ENCODE data around the gene TBX21. TPM values are rescaled to one million over a fixed set of nuclear protein-coding genes. Genes with fewer than 3 reads are reported as not detected.
A peak's percentile ranks its signal among the peaks of the same experiment; 100 is the strongest.

The TBX21 gene
- total RNA-seq, 1 experiment from 2014 or later: not detected

GRCh38 chr17:47696717-47697642 is 36.1 kb upstream of the TBX21 start:
- CTCF ChIA-PET: interaction anchor here (0.8 to 1.0 kb wide), 3 partner anchors 10 to 36 kb away, joined by 3 to 4 read pairs (median 3); partner anchors contain the start of gene TBX21
- H3K27ac Mint-ChIP-seq (ENCODE audit: unreplicated experiment): no peak overlapping the region
- BruUV-seq (replicated peaks): no TSS peak
- H3K4me3 Mint-ChIP-seq (ENCODE audit: low read depth, unreplicated experiment): no peak overlapping the region
- no peak for DNase-seq
- no peak for TF ChIP-seq CTCF (IDR thresholded peaks at IDR 0.05; ENCODE audit: unreplicated experiment)
- no peaks in the 10 kb centered on the region for H3K9me3 Mint-ChIP-seq (ENCODE audit: low read depth, unreplicated experiment)
- peaks cover 33% of the 10 kb centered on the region for H3K36me3 Mint-ChIP-seq (ENCODE audit: insufficient read depth, unreplicated experiment)
- peaks cover 61% of the 10 kb centered on the region for H3K27me3 Mint-ChIP-seq (ENCODE audit: unreplicated experiment)
- H3K4me1 Mint-ChIP-seq (ENCODE audit: low read depth, unreplicated experiment): peaks cover 26% of the 10 kb centered on the region
- intact Hi-C loops (cut with micrococcal nuclease; ENCODE audit: unreplicated experiment): no loop called here

GRCh38 chr17:47697906-47698711 is 34.9 kb upstream of the TBX21 start:
- H3K27ac Mint-ChIP-seq (ENCODE audit: unreplicated experiment): no peak overlapping the region
- no peak for DNase-seq
- CTCF ChIA-PET: interaction anchor here (0.7 to 1.0 kb wide), 4 partner anchors 11 to 332 kb away, joined by 3 to 4 read pairs (median 4); partner anchors contain the start of gene TBX21
- BruUV-seq (replicated peaks): no TSS peak
- no peak overlapping the region for H3K4me3 Mint-ChIP-seq (ENCODE audit: low read depth, unreplicated experiment)
- no peaks in the 10 kb centered on the region for H3K9me3 Mint-ChIP-seq (ENCODE audit: low read depth, unreplicated experiment)
- no peak for TF ChIP-seq CTCF (IDR thresholded peaks at IDR 0.05; ENCODE audit: unreplicated experiment)
- peaks cover 28% of the 10 kb centered on the region for H3K36me3 Mint-ChIP-seq (ENCODE audit: insufficient read depth, unreplicated experiment)
- peaks cover 57% of the 10 kb centered on the region for H3K27me3 Mint-ChIP-seq (ENCODE audit: unreplicated experiment)
- intact Hi-C loops (cut with micrococcal nuclease; ENCODE audit: unreplicated experiment): loop anchor here (2.0 kb wide), 1 partner anchor 105 kb away; no protein-coding TSS in a partner anchor
- peaks cover 15% of the 10 kb centered on the region for H3K4me1 Mint-ChIP-seq (ENCODE audit: low read depth, unreplicated experiment)

- DNase-seq: peak; percentile 85
- no TSS peak for BruUV-seq (replicated peaks)
- Mint-ChIP-seq H3K27ac (ENCODE audit: unreplicated experiment) (no peak overlapping the region), H3K4me1 (ENCODE audit: low read depth, unreplicated experiment) (peaks cover 8% of the 10 kb centered on the region), H3K36me3 (ENCODE audit: insufficient read depth, unreplicated experiment) (peaks cover 20% of the 10 kb centered on the region), H3K9me3 (ENCODE audit: low read depth, unreplicated experiment) (no peaks in the 10 kb centered on the region), H3K4me3 (ENCODE audit: low read depth, unreplicated experiment) (no peak overlapping the region), H3K27me3 (ENCODE audit: unreplicated experiment) (peaks cover 53% of the 10 kb centered on the region)
- intact Hi-C loops (cut with micrococcal nuclease; ENCODE audit: unreplicated experiment): loop anchor here (2.0 kb wide), 1 partner anchor 104 kb away; no protein-coding TSS in a partner anchor
- CTCF ChIA-PET: interaction anchor here (0.6 to 2.7 kb wide), 5 partner anchors 12 to 133 kb away, joined by 3 to 9 read pairs (median 4); partner anchors contain the start of genes LRRC46 and MRPL10
- peak; percentile 99 for TF ChIP-seq CTCF (IDR thresholded peaks at IDR 0.05; ENCODE audit: unreplicated experiment)
These were observed 34.1 kb upstream of the TBX21 start for GRCh38 chr17:47698749-47699535.

- CTCF ChIA-PET: interaction anchor here (0.6 to 2.7 kb wide), 7 partner anchors 12 to 132 kb away, joined by 3 to 9 read pairs (median 4); partner anchors contain the start of genes LRRC46 and MRPL10
- no peak for TF ChIP-seq CTCF (IDR thresholded peaks at IDR 0.05; ENCODE audit: unreplicated experiment)
- intact Hi-C loops (cut with micrococcal nuclease; ENCODE audit: unreplicated experiment): loop anchor here (2.0 kb wide), 1 partner anchor 103 kb away; no protein-coding TSS in a partner anchor
- no peak overlapping the region for H3K4me3 Mint-ChIP-seq (ENCODE audit: low read depth, unreplicated experiment)
- peaks cover 57% of the 10 kb centered on the region for H3K27me3 Mint-ChIP-seq (ENCODE audit: unreplicated experiment)
- no peak for DNase-seq
- H3K27ac Mint-ChIP-seq (ENCODE audit: unreplicated experiment): no peak overlapping the region
- peaks cover 8% of the 10 kb centered on the region for H3K4me1 Mint-ChIP-seq (ENCODE audit: low read depth, unreplicated experiment)
- no peaks in the 10 kb centered on the region for H3K9me3 Mint-ChIP-seq (ENCODE audit: low read depth, unreplicated experiment)
- H3K36me3 Mint-ChIP-seq (ENCODE audit: insufficient read depth, unreplicated experiment): peaks cover 15% of the 10 kb centered on the region
- BruUV-seq (replicated peaks): no TSS peak
These were observed 33.5 kb upstream of the TBX21 start for GRCh38 chr17:47699536-47699840.
